GM12878 (cell line): ENCODE measurements around the gene P3H2. TPM values are rescaled to one million over a fixed set of nuclear protein-coding genes. Genes with fewer than 3 reads are reported as not detected.

Source experiments
- E2F8 ChIP-seq: fragments of 450-650 bp; IDR thresholded peaks from 2 replicates; pipeline ENCODE4 v1.6.1; 2018; ENCODE audit warnings: mild to moderate bottlenecking, low read depth, moderate library complexity; ENCODE audit not compliant: partially characterized antibody
- ESRRA ChIP-seq: IDR thresholded peaks from 2 replicates; pipeline ENCODE4 v1.6.1; 2012; ENCODE audit warnings: mild to moderate bottlenecking, low read length, improper control_type of control experiment
- FOS ChIP-seq: IDR thresholded peaks from 3 replicates; pipeline ENCODE4 v1.6.1; 2011; ENCODE audit warnings: borderline replicate concordance; ENCODE audit not compliant: insufficient read length; ENCODE audit errors: extremely low read depth
- IKZF2 ChIP-seq, 2 experiments: fragments of 450-650 bp; IDR thresholded peaks; 2 replicates each; pipeline ENCODE4 v1.6.1; 2017; ENCODE audit warnings: mild to moderate bottlenecking in 2 of 2, moderate library complexity in 2 of 2
- MLLT1 ChIP-seq: fragments of 450-650 bp; IDR thresholded peaks from 2 replicates; pipeline ENCODE4 v1.6.1; 2016; ENCODE audit warnings: mild to moderate bottlenecking
- NFIC ChIP-seq: IDR thresholded peaks from 2 replicates; pipeline ENCODE4 v1.6.1; 2012; ENCODE audit warnings: low read depth, mild to moderate bottlenecking, inconsistent platforms, low read length, moderate library complexity
- NFYA ChIP-seq: IDR thresholded peaks from 2 replicates; pipeline ENCODE4 v1.6.1; 2011; ENCODE audit warnings: low read depth, mild to moderate bottlenecking, low read length, improper control_type of control experiment, borderline replicate concordance
- PBX3 ChIP-seq: IDR thresholded peaks from 2 replicates; pipeline ENCODE4 v1.6.1; 2011; ENCODE audit warnings: mild to moderate bottlenecking, low read depth, low read length, moderate library complexity; ENCODE audit not compliant: insufficient replicate concordance
- POLR2AphosphoS5 ChIP-seq: IDR thresholded peaks from 2 replicates; pipeline ENCODE4 v1.6.1; 2011; ENCODE audit warnings: mild to moderate bottlenecking, low read length, inconsistent platforms
- RAD51 ChIP-seq: fragments of 450-650 bp; IDR thresholded peaks from 2 replicates; pipeline ENCODE4 v1.6.1; 2016; ENCODE audit warnings: moderate library complexity, mild to moderate bottlenecking, inconsistent platforms
- RUNX3 ChIP-seq: IDR thresholded peaks from 2 replicates; pipeline ENCODE4 v1.6.1; 2012; ENCODE audit warnings: low read length, inconsistent platforms
- YBX1 ChIP-seq: fragments of 450-650 bp; IDR thresholded peaks from 2 replicates; pipeline ENCODE4 v1.6.1; 2016; ENCODE audit warnings: antibody characterized with exemption
- ZNF384 ChIP-seq: IDR thresholded peaks from 2 replicates; pipeline ENCODE4 v1.6.1; 2012; ENCODE audit warnings: low read depth, mild to moderate bottlenecking, low read length, improper control_type of control experiment, borderline replicate concordance
- ZZZ3 ChIP-seq: IDR thresholded peaks from 2 replicates; pipeline ENCODE4 v1.6.1; 2011; ENCODE audit warnings: low read depth; ENCODE audit not compliant: control insufficient read depth, insufficient read length
- polyA plus RNA-seq, 11 experiments: library from polyadenylated mRNA; depleted of rRNA in 4 of 11; unstranded in 6 of 11; stranded (reverse) in 5 of 11; fragments of >200 nt; fragmentation: Nextera tagmentation in 4 of 11; fragmentation: Illumina TruSeq in 1 of 11; extraction: Ambion mirVana in 4 of 11; extraction: Trizol in 1 of 11; gene quantifications; 1 replicate in 1 of 11; 2 replicates in 10 of 11; pipeline versions ENCODE4 v1.2.1 to v1.2.3, GENCODE V29; 2011 to 2016; ENCODE audit warnings: inconsistent platforms in 2 of 11, missing spikeins in 2 of 11, low read depth in 1 of 11
- total RNA-seq, 4 experiments: library from RNA; depleted of rRNA in 3 of 4; stranded (reverse); fragments of >200 nt in 3 of 4; fragmentation: Illumina TruSeq in 1 of 4; extraction: Trizol in 1 of 4; gene quantifications; 2 replicates each; pipeline versions ENCODE4 v1.2.1 to v1.2.3, GENCODE V29; 2013 to 2021

Gene P3H2
- total and polyA plus RNA-seq, 10 of the 15 experiments (the other 5 are each of a cell fraction or from before 2014, with no cell fraction given), result 27.0 to 97.6 (median 83.2) TPM

GRCh38 chr3:190014940-190015339 lies 105.8 kb downstream of the P3H2 start (continued):
- TF ChIP-seq E2F8 (no peak), ZNF384 (no peak), NFYA (no peak), RAD51 (no peak), ESRRA (no peak), POLR2AphosphoS5 (no peak), RUNX3 (peak; percentile 38; the same call in 1 of the 2 replicates), ZZZ3 (no peak), MLLT1 (no peak), FOS (no peak), IKZF2 (IDR thresholded peaks at IDR 0.05) (no peak), YBX1 (no peak), PBX3 (no peak), NFIC (0 out of 2 replicates have a peak, but pooled peaks have one; percentile 14)
